Panc1 (cell line): ENCODE data around the gene ELFN2. TPM values are rescaled to one million over a fixed set of nuclear protein-coding genes. Genes with fewer than 3 reads are reported as not detected.
A peak's percentile ranks its signal among the peaks of the same experiment; 100 is the strongest.

Experiments used
- ATAC-seq: fragments of 200-7000 bp; cut with Tn5 transposase; 2 replicates; pipeline ENCODE4 v1.9.1; 2020; ENCODE audit warnings: mild to moderate bottlenecking, moderate library complexity
- BruUV-seq: library from RNA; stranded (reverse); fragments of 400-500 nt; replicated peaks from 2 replicates; lab custom pipeline; 2021; lab: Mats Ljungman, UMichigan
- CTCF ChIA-PET: fragments of 300-600 bp; sonication (Branson Sonifier 250); formaldehyde crosslinking; loops from one replicate; lab custom pipeline; 2022; ENCODE audit warnings: antibody characterized with exemption; lab: Charles Lee
- POLR2A ChIA-PET: fragments of 300-600 bp; sonication (Branson Sonifier 250); formaldehyde crosslinking; loops from one replicate; lab custom pipeline; 2022; ENCODE audit warnings: antibody characterized with exemption; lab: Charles Lee
- DNase-seq: peaks from one replicate; pipeline ENCODE4 v3.0.0-alpha.2; 2010; ENCODE audit warnings: low read depth, low spot score
- H3K27ac ChIP-seq: 2 replicates; pipeline ENCODE4 v1.5.1; 2011; ENCODE audit warnings: mild to moderate bottlenecking, low read length, inconsistent platforms
- H3K27me3 ChIP-seq: fragments of 200-500 bp; sonication (Bioruptor generic); 2 replicates; pipeline ENCODE4 v1.6.0; 2014; ENCODE audit warnings: low read length, inconsistent platforms; ENCODE audit not compliant: control insufficient read depth, insufficient read depth
- H3K36me3 ChIP-seq: fragments of 200-500 bp; sonication (Bioruptor generic); 2 replicates; pipeline ENCODE4 v1.5.1; 2014; ENCODE audit warnings: inconsistent platforms, mild to moderate bottlenecking, low read length, moderate library complexity; ENCODE audit not compliant: control insufficient read depth, insufficient read depth
- H3K4me1 ChIP-seq: 2 replicates; pipeline ENCODE4 v1.5.1; 2011; ENCODE audit warnings: inconsistent platforms, mild to moderate bottlenecking, low read length, moderate library complexity; ENCODE audit not compliant: control insufficient read depth, insufficient read depth
- H3K4me3 ChIP-seq, 2 experiments: 2 replicates each; pipeline ENCODE4 v1.5.1; 2011 to 2012; ENCODE audit warnings: low read depth in 2 of 2, low read length in 2 of 2, mild to moderate bottlenecking in 2 of 2, inconsistent platforms in 1 of 2, moderate library complexity in 1 of 2
- H3K9me3 ChIP-seq: fragments of 200-500 bp; sonication (Bioruptor generic); 2 replicates; pipeline ENCODE4 v1.5.1; 2014; ENCODE audit warnings: low read depth, mild to moderate bottlenecking, inconsistent platforms, low read length, moderate library complexity; ENCODE audit not compliant: control insufficient read depth, insufficient read depth
- CTCF ChIP-seq: fragments of 450-650 bp; IDR thresholded peaks from 2 replicates; pipeline ENCODE4 v1.5.1; 2017; ENCODE audit warnings: mild to moderate bottlenecking
- POLR2AphosphoS5 ChIP-seq: IDR thresholded peaks from 2 replicates; pipeline ENCODE4 v1.6.1; 2012; ENCODE audit warnings: mild to moderate bottlenecking, low read depth, low read length, moderate library complexity
- REST ChIP-seq, 2 experiments: IDR thresholded peaks; 2 replicates each; pipeline ENCODE4 v1.6.1; 2011 to 2012; ENCODE audit warnings: low read depth in 2 of 2, control low read depth in 1 of 2, low read length in 1 of 2, mild to moderate bottlenecking in 1 of 2, moderate library complexity in 1 of 2; ENCODE audit not compliant: insufficient read depth in 1 of 2
- SIN3A ChIP-seq: IDR thresholded peaks from 2 replicates; pipeline ENCODE4 v1.6.1; 2012; ENCODE audit warnings: low read depth, mild to moderate bottlenecking, low read length, moderate library complexity, borderline replicate concordance; ENCODE audit not compliant: insufficient read depth
- TCF7L2 ChIP-seq: IDR thresholded peaks from 2 replicates; pipeline ENCODE4 v1.6.1; 2011; ENCODE audit warnings: mild to moderate bottlenecking, low read depth, low read length, inconsistent platforms
- in situ Hi-C: cut with HindIII; loops from 2 replicates; pipeline ENCODE4 v1.10.0; 2016; ENCODE audit warnings: low sequenced_read_pairs, low pct_unique_long_range_greater_than_20kb
- intact Hi-C: fragments of 100-400 bp; cut with micrococcal nuclease; formaldehyde crosslinking; loops from one replicate; pipeline ENCODE4 v1.10.0; 2022; ENCODE audit not compliant: unreplicated experiment
- total RNA-seq: library from RNA; stranded (reverse); gene quantifications from one replicate; pipeline ENCODE4 v1.2.1, GENCODE V29; 2021; ENCODE audit not compliant: unreplicated experiment

The ELFN2 gene
- total RNA-seq, 1 experiment from 2014 or later = 2.9 TPM

- ChIA-PET POLR2A (no interaction called here), CTCF (no interaction called here)
- peaks cover 6% of the 10 kb centered on the region; the same call in 1 of the 2 replicates for H3K4me1 ChIP-seq
- intact Hi-C loops = no loop called here
- in situ Hi-C loops = no loop called here
- no peak overlapping the region for H3K27ac ChIP-seq
- no TSS peak for BruUV-seq
- TF ChIP-seq TCF7L2 (no peak), CTCF (no peak), REST (IDR thresholded peaks at IDR 0.05; ENCODE audit: insufficient read depth in 1 of 2, low read depth in 2 of 2, low read length in 1 of 2) (no peak)
- DNase-seq (no peak), ATAC-seq (no peak)
- no peaks in the 10 kb centered on the region for H3K36me3 ChIP-seq
- H3K9me3 ChIP-seq = no peaks in the 10 kb centered on the region
- H3K27me3 ChIP-seq = no peaks in the 10 kb centered on the region
- H3K4me3 ChIP-seq = no peak overlapping the region
Observed at GRCh38 chr22:37343863-37344734, 83.2 kb downstream of the ELFN2 start.

- TF ChIP-seq REST (IDR thresholded peaks at IDR 0.05; ENCODE audit: insufficient read depth in 1 of 2, low read depth in 2 of 2, low read length in 1 of 2) (no peak), POLR2AphosphoS5 (no peak), SIN3A (no peak), TCF7L2 (no peak), CTCF (no peak)
- intact Hi-C loops (no loop called here), in situ Hi-C loops (no loop called here)
- BruUV-seq = no TSS peak
- Histone ChIP-seq H3K4me1 (peaks cover 6% of the 10 kb centered on the region; the same call in 1 of the 2 replicates), H3K27ac (no peak overlapping the region), H3K27me3 (no peaks in the 10 kb centered on the region), H3K36me3 (no peaks in the 10 kb centered on the region), H3K9me3 (no peaks in the 10 kb centered on the region), H3K4me3 (no peak overlapping the region)
- CTCF ChIA-PET = no interaction called here
- ATAC-seq (peak; percentile 40; the same call in 1 of the 2 replicates), DNase-seq (no peak)
- POLR2A ChIA-PET = no interaction called here
Observed at GRCh38 chr22:37343348-37343747, 83.9 kb downstream of the ELFN2 start.
